Choroid plexus epithelial cell (primary cell): ENCODE data around the gene KCNAB1.

Experiments used
- DNase-seq: peaks from one replicate; pipeline ENCODE4 v3.0.0-alpha.2; 2010; ENCODE audit warnings: low read depth
- H3K4me3 ChIP-seq: 2 replicates; pipeline ENCODE4 v1.5.1; 2011; ENCODE audit warnings: low read depth, mild to moderate bottlenecking, control low read depth, low read length, moderate library complexity
- TF ChIP-seq, protein P1 (sequence below): conservative IDR thresholded peaks from 2 replicates; pipeline ENCODE4 v1.5.1; 2011; ENCODE audit warnings: low read depth, mild to moderate bottlenecking, control low read depth, inconsistent platforms, low read length, moderate library complexity

KCNAB1 gene

DNA sequence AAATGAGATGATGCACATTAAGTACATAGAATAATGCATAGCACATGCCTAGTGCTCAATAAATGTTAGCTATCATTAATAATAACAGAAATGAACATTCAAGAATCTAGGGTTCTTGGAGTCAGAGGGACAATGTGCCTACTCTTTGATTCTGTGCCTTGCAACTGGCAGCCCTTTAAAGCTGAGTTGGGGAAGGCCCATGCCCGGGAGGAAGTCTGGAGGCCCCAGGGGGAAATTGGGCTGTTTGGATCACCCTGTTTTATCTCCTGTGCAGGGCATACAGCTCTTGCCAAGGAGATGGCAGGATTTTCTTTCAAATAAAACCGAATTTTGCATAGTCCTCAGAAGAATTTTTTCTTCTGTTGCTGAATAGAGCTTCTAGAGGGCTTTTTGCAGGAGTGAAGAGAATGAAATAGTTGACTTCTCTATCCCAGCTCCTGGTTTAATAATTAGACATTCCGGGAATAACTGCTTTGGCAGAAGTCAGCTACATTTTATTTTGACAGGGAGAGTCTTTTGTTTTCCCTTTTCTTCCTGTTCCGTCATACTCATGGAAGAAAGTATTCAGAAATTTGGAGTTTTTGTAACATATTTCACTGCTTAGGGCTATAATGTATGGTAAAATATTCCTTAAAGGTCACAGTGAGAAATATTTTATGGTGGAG, 18.0 kb upstream of the KCNAB1 start:
- TF ChIP-seq, protein P1, sequence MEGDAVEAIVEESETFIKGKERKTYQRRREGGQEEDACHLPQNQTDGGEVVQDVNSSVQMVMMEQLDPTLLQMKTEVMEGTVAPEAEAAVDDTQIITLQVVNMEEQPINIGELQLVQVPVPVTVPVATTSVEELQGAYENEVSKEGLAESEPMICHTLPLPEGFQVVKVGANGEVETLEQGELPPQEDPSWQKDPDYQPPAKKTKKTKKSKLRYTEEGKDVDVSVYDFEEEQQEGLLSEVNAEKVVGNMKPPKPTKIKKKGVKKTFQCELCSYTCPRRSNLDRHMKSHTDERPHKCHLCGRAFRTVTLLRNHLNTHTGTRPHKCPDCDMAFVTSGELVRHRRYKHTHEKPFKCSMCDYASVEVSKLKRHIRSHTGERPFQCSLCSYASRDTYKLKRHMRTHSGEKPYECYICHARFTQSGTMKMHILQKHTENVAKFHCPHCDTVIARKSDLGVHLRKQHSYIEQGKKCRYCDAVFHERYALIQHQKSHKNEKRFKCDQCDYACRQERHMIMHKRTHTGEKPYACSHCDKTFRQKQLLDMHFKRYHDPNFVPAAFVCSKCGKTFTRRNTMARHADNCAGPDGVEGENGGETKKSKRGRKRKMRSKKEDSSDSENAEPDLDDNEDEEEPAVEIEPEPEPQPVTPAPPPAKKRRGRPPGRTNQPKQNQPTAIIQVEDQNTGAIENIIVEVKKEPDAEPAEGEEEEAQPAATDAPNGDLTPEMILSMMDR = no peak
- DNase-seq = no peak
- no peak overlapping the region for H3K4me3 ChIP-seq

DNA sequence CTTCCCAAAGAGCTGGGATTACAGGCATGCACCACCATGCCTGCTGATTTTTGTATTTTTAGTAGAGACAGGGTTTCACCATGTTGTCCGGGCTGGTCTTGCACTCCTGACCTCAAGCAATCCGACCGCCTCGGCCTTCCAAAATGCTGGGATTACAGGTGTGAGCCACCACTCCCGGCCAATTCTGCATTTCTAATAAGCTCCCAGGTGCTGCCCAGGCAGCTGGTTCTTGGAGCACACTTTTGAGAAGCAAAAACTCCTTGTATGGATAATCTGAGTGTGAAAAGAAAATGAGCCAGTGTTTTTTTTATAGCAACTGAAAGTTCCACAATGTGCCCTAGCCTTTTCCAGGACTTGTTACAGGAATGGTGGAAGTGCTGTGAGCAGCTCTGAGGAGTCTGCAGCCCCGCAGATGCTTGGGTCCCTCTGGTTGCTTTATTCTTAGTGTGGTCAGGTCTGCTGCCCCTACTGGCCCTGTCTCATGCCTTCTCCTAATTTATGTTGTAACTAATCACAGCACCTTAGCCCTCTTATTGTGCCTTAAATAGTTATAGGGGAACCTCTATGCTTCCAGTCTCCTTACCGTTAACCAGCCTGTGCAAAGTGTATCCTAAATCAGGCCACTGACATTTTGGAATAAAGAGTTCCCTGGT, 13.5 kb upstream of the KCNAB1 start:
- H3K4me3 ChIP-seq = no peak overlapping the region
- peak; percentile 2 for DNase-seq

DNA sequence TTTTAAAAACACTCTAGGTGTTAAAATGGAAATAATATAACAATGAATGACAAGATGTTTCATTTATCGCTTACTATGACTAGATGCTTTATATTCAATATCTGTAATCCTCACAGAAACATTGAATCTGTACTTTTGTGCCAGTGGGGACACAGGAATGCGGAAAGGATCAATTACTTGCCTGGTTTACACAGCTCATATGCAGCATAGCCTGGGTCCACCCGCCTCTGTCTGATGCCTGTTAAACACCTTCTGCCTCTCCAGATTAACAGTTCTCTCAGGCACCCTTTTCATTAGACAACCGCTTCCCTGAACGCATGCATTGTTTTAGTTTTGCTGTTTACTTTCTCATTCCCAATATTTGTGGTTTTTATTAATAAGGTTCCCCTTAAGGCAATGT, 12.9 kb upstream of the KCNAB1 start:
- TF ChIP-seq, protein P1 = no peak
- DNase-seq = no peak
- no peak overlapping the region for H3K4me3 ChIP-seq

More for the DNA sequence above, 13.5 kb upstream of the KCNAB1 start:
- TF ChIP-seq, protein P1 = peak; percentile 35

DNA sequence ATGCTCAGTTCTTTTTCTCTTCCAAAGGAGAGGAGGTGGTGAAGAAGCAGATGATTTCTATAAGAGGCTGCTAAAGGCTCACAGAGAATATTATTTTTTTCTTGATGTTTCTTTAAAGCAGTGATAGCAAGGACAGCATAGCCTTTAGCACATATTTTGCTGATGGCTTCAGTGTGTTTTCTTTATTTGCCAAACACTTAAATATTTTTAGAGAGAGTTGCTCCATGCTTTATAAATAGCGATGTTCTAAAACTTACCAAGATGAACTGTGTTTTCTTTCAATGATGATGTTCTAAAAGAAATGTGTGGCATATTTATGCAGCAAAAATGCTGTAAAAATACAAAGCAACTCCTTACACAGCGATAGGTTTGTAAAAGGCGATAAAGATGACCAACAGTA, 11.8 kb upstream of the KCNAB1 start:
- DNase-seq = no peak
- no peak overlapping the region for H3K4me3 ChIP-seq
- TF ChIP-seq, protein P1 = no peak

DNA sequence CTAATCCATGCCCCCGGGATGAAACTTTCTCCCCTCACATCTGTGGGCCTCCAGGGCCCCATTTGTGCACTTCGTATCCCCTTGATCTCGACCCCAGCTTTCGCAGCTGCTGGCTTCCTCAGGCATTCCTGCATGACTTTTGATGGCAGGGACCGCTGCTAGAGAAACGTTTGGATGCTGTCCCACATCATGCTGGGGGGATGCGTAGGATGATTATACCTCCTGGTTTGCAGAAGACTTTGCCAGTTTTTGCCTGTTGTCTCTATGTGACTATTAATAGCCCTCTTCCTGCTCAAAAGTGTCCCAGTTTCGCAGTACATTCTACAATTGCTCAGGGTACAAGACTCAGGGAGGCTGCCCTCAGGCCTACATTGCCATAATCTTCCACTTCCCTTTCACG, 10.4 kb upstream of the KCNAB1 start:
- TF ChIP-seq, protein P1 = no peak
- no peak for DNase-seq
- H3K4me3 ChIP-seq = no peak overlapping the region

DNA sequence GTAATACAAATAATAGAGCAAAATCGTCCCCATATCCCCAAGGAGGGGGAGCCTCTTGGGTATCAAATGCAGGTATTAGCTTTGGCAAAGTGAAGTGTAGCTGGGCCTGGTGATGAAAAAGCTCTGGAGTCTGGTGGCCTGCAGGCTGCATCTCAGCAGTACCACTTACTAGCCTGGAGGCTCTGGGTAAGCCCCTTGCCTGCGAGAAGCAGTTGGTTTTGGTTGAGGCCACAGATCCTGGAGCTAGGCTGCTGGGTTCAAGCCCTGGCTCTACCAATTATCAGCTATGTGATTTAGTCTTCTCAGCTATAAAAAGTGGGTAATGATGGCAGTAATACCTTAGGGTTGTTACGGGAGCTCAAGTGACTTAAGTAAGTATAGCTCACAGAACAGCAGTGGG, 6.1 kb downstream of the KCNAB1 start:
- TF ChIP-seq, protein P1 = no peak

DNA sequence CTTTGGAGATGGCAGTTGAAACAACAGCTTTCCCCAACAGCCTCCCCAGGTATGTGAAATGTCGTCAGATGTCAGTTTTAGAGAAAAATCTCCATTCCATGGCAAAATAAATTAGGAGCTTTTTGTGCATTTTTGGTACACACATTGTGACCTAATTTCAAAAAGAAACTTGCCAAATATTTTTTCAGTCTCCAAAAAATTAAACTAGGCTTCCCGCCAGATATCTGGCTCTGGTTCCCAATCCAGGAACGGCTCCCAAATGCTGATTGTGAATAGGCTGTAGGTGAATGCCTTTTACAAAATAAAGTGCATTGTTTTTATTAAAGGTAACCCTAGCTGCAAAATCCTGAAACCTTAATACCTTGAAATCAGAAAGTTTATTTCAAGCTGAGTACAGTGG, 10.9 kb downstream of the KCNAB1 start:
- TF ChIP-seq, protein P1 = no peak
- DNase-seq = no peak
- H3K4me3 ChIP-seq = no peak overlapping the region

More for the DNA sequence above, 6.1 kb downstream of the KCNAB1 start:
- no peak overlapping the region for H3K4me3 ChIP-seq
- no peak for DNase-seq
